HG02870 (cell line): ENCODE results near the gene LTB.

Experiments
- ATAC-seq: cut with Tn5 transposase; IDR thresholded peaks from one replicate; pipeline ENCODE4 v1.9.1; 2021; ENCODE audit warnings: mild to moderate bottlenecking, moderate library complexity; ENCODE audit not compliant: unreplicated experiment

The LTB gene

DNA sequence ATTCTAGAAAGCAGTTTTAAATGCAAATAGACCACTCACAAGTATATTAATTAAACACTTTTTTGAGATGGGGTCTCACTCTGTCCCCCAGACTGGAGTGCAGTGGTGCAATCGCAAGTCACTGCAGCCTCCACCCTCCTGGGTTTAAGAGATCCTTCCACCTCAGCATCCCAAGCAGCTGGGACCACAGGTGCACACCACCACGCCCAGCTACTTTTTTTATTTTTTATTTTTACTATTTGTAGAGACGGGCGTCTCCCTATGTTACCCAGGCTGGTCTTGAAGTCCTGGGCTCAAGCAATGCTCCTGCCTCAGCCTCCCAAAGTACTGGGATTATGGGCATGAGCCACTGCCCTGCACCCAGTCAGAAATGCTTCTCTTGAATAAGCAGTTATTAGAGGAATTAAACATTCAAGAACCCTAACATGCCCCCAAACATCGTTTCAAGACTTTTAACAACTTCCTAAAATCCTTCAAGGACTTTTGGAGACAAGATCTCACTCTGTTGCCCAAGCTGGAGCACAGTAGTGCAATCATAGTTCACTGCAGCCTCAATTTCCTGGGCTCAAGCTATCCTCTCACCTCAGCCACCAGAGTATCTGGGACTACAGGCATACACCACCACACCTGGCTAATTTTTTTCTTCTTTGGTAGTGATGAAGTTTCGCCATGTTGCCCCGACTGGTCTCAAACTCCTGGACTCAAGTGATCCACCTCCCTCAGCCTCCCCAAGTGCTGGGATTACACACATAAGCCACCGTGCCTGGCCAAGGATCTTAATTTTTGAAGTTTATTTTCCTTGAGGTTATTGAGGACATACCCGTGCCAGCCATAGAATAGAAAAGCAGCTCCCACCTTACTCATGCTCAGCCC, 50.2 kb downstream of the LTB start:
- no peak for ATAC-seq

DNA sequence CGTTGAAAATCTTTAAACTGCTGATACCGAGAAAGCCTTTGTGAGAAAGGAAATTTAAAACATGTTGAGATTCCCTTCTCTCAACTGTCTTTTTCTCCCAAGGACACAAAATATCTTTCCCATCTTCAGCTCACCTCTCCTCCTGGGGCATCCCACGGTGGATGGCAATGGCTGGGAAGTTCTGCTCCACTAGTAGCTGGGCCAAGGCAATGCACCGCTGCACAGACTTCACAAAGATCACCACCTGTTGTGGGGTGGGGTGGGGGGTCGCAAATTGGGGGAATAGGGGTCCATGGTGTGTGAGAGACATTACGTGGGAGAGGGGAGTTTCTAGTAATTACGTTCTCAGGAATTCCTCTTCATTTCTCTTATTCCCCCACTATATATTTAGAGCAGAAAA, 51.1 kb downstream of the LTB start:
- ATAC-seq: no peak

DNA sequence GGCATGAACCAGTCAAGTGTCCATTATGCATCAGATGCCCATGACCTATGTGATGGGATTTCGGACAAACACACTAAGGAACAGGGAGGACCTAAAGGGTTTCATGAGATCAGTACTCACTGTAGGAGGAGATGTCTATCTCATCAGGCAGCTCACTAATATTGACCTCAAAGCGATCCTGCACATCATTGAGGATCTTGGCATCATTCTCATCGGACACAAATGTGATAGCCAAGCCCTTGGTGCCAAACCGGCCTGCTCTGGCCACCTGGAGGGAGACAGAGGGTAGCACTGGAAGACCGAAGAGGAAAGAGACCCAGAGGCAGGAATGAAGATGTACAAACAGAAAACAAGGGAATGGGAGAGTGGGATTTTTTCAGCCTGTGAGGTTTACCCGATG, 51.6 kb downstream of the LTB start:
- ATAC-seq: no peak
